HEK293T (cell line): ENCODE data around the gene CELA2A.

Source experiments
- CTCF ChIA-PET: fragments of 350-600 bp; formaldehyde crosslinking; extraction: SDS; loops from one replicate; lab custom pipeline; 2021; ENCODE audit warnings: antibody characterized with exemption, inconsistent platforms; lab: Yijun Ruan, JAX
- POLR2A ChIA-PET: fragments of 350-600 bp; formaldehyde crosslinking; extraction: SDS; loops from one replicate; lab custom pipeline; 2020; ENCODE audit warnings: antibody characterized with exemption, inconsistent platforms; lab: Yijun Ruan, JAX
- DNase-seq: peaks from one replicate; pipeline ENCODE4 v3.0.0; 2012; ENCODE audit warnings: mixed read lengths; ENCODE audit errors: extremely low spot score
- ARNT ChIP-seq: fragments of 450-650 bp; IDR thresholded peaks from 2 replicates; pipeline ENCODE4 v1.6.1; 2017; ENCODE audit warnings: mild to moderate bottlenecking
- BHLHE40 ChIP-seq: fragments of 450-650 bp; IDR thresholded peaks from 2 replicates; pipeline ENCODE4 v1.6.1; 2016; ENCODE audit warnings: mild to moderate bottlenecking, moderate library complexity, borderline replicate concordance
- CTBP1 ChIP-seq: fragments of 450-650 bp; IDR thresholded peaks from 2 replicates; pipeline ENCODE4 v1.6.1; 2016; ENCODE audit warnings: borderline replicate concordance
- ELF4 ChIP-seq: fragments of 450-650 bp; IDR thresholded peaks from 2 replicates; pipeline ENCODE4 v1.6.1; 2017; ENCODE audit warnings: antibody characterized with exemption
- FOXA1 ChIP-seq: fragments of 450-650 bp; IDR thresholded peaks from 2 replicates; pipeline ENCODE4 v1.6.1; 2016; ENCODE audit warnings: mild to moderate bottlenecking
- FOXK2 ChIP-seq: fragments of 450-650 bp; IDR thresholded peaks from 2 replicates; pipeline ENCODE4 v1.6.1; 2016; ENCODE audit warnings: mild to moderate bottlenecking
- FOXM1 ChIP-seq: fragments of 450-650 bp; IDR thresholded peaks from 2 replicates; pipeline ENCODE4 v1.6.1; 2017; ENCODE audit warnings: mild to moderate bottlenecking, borderline replicate concordance
- HDGF ChIP-seq: fragments of 450-650 bp; IDR thresholded peaks from 2 replicates; pipeline ENCODE4 v1.6.1; 2017; ENCODE audit warnings: antibody characterized with exemption, borderline replicate concordance
- L3MBTL2 ChIP-seq: fragments of 450-650 bp; conservative IDR thresholded peaks from 2 replicates; pipeline ENCODE4 v1.6.1; 2016; ENCODE audit warnings: mild to moderate bottlenecking
- LEF1 ChIP-seq: fragments of 450-650 bp; IDR thresholded peaks from 2 replicates; pipeline ENCODE4 v1.6.1; 2017; ENCODE audit warnings: mild to moderate bottlenecking, borderline replicate concordance
- NFRKB ChIP-seq: fragments of 450-650 bp; IDR thresholded peaks from 2 replicates; pipeline ENCODE4 v1.6.1; 2016; ENCODE audit warnings: mild to moderate bottlenecking, moderate library complexity
- PKNOX1 ChIP-seq: fragments of 450-650 bp; IDR thresholded peaks from 2 replicates; pipeline ENCODE4 v1.6.1; 2016
- SP1 ChIP-seq: fragments of 450-650 bp; IDR thresholded peaks from 2 replicates; pipeline ENCODE4 v1.6.1; 2017
- SUZ12 ChIP-seq: fragments of 450-650 bp; IDR thresholded peaks from 2 replicates; pipeline ENCODE4 v1.6.1; 2016; ENCODE audit warnings: mild to moderate bottlenecking
- TARDBP ChIP-seq: fragments of 450-650 bp; IDR thresholded peaks from 2 replicates; pipeline ENCODE4 v1.6.1; 2016
- ZNF384 ChIP-seq: fragments of 450-650 bp; IDR thresholded peaks from 2 replicates; pipeline ENCODE4 v1.6.1; 2016

Gene CELA2A

GRCh38 chr1:15448877-15449462, 7.6 kb upstream of the CELA2A start:
- POLR2A ChIA-PET: no interaction called here
- DNase-seq: no peak
- TF ChIP-seq FOXM1 (no peak), NFRKB (no peak), CTBP1 (no peak), LEF1 (no peak), L3MBTL2 (no peak), HDGF (no peak)
- CTCF ChIA-PET: no interaction called here

GRCh38 chr1:15449567-15449966, 7.0 kb upstream of the CELA2A start:
- POLR2A ChIA-PET: no interaction called here
- DNase-seq: no peak
- CTCF ChIA-PET: no interaction called here
- no peak for TF ChIP-seq BHLHE40
- no peak for TF ChIP-seq SP1
- no peak for TF ChIP-seq CTBP1
- no peak for TF ChIP-seq HDGF
- no peak for TF ChIP-seq ARNT
- TF ChIP-seq SUZ12: no peak
- no peak for TF ChIP-seq LEF1
- no peak for TF ChIP-seq NFRKB
- no peak for TF ChIP-seq ELF4
- TF ChIP-seq FOXA1: no peak

GRCh38 chr1:15451014-15451722, 5.4 kb upstream of the CELA2A start:
- ChIA-PET POLR2A (no interaction called here), CTCF (interaction anchor here (1.1 kb wide), 1 partner anchor 23 kb away, joined by 3 read pairs; no protein-coding TSS in a partner anchor)
- no peak for DNase-seq
- TF ChIP-seq FOXK2 (no peak), NFRKB (no peak), CTBP1 (no peak), L3MBTL2 (no peak), PKNOX1 (no peak), ZNF384 (no peak), HDGF (no peak), SUZ12 (no peak), LEF1 (no peak), FOXA1 (no peak), BHLHE40 (no peak), ELF4 (no peak), ARNT (no peak), SP1 (no peak), FOXM1 (no peak), TARDBP (no peak)

GRCh38 chr1:15452216-15452615, 4.3 kb upstream of the CELA2A start:
- no peak for TF ChIP-seq SP1
- TF ChIP-seq FOXK2: no peak
- TF ChIP-seq ARNT: no peak
- TF ChIP-seq HDGF: no peak
- TF ChIP-seq ELF4: no peak
- no peak for TF ChIP-seq BHLHE40
- TF ChIP-seq L3MBTL2: no peak
- no peak for TF ChIP-seq NFRKB
- no peak for TF ChIP-seq LEF1
- no peak for DNase-seq
- POLR2A ChIA-PET: no interaction called here
- CTCF ChIA-PET: interaction anchor here (0.6 kb wide), 1 partner anchor 25 kb away, joined by 3 read pairs; no protein-coding TSS in a partner anchor

GRCh38 chr1:15452866-15453571, 3.5 kb upstream of the CELA2A start:
- DNase-seq: no peak
- POLR2A ChIA-PET: no interaction called here
- CTCF ChIA-PET: interaction anchor here (0.6 kb wide), 1 partner anchor 26 kb away, joined by 3 read pairs; no protein-coding TSS in a partner anchor
- TF ChIP-seq SP1: no peak
- no peak for TF ChIP-seq FOXA1
- TF ChIP-seq TARDBP: no peak
- no peak for TF ChIP-seq PKNOX1
- no peak for TF ChIP-seq BHLHE40
- TF ChIP-seq ZNF384: no peak
- TF ChIP-seq SUZ12: no peak
- no peak for TF ChIP-seq ARNT
- TF ChIP-seq LEF1: no peak
- no peak for TF ChIP-seq FOXM1

GRCh38 chr1:15453734-15454133, 2.8 kb upstream of the CELA2A start:
- CTCF ChIA-PET: no interaction called here
- DNase-seq: no peak
- no peak for TF ChIP-seq PKNOX1
- POLR2A ChIA-PET: no interaction called here
